Activated T-helper 1 cell treated with Interleukin-2 at 50 U/mL for 16 hours (primary cell): ENCODE measurements around the gene RCE1.
A peak's percentile ranks its signal among the peaks of the same experiment; 100 is the strongest.

Experiments
- DNase-seq: peaks from one replicate; pipeline ENCODE4 v3.0.0-alpha.2; 2020; ENCODE audit warnings: low read depth

RCE1 gene

DNA sequence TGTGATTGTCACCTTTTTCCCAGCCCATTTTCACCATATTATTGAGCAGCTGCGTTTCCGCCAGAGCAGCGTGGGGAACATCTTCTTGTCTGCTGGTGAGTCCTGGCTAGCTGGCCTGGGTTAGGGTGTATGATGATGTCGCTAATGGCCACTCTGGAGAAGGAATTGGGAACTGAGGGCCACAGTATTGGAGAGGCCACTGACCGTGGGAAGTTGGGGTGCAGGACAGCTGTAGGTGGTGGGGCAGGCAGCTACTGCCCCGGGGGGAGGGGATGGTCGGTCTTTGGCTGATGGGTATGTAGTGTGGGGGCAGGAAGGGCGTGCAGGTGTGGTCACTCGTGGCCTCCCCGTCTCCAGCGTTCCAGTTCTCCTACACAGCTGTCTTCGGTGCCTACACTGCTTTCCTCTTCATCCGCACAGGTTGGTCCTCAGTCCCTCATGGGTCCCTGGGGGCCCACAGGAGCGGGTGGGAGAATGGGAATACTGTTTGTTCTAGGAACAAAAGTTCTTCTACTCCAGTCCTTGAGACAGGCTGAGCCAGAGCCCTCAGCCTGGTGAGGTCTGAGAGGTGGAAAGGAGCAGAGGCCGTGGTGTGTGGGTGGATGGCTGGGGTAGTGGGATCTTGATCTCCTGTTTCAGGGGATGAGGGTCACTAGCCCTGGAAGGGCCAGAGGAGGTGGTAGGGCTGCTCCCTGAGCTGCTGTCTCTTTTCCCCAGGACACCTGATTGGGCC lies 2.1 kb downstream of the RCE1 start:
- no peak for DNase-seq

DNA sequence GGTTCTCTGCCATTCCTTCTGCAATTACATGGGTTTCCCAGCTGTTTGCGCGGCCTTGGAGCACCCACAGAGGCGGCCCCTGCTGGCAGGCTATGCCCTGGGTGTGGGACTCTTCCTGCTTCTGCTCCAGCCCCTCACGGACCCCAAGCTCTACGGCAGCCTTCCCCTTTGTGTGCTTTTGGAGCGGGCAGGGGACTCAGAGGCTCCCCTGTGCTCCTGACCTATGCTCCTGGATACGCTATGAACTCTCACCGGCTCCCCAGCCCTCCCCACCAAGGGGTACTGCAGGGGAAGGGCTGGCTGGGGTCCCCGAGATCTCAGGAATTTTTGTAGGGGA lies 2.6 kb downstream of the RCE1 start:
- DNase-seq = no peak

DNA sequence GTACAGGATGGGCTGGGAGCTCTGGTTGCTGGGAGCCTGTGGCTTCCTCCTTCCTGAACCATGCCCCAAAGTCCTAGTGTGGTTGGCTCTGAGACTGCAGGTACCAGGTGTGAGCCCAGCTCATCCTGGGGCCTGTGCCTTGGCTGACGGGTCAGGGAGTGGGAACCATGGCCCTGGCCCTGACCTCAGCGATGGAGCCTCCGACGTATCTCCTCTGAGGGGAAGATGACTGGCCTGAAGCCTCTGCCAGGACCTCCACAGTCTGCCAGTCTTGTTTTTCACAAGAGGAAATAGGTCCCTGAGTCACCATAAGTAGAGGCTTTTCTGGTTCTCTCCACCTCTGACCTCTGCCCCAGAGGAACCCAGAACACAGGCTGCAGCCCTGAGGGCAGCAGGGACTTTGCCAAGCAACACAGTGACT lies 3.4 kb downstream of the RCE1 start:
- no peak for DNase-seq

DNA sequence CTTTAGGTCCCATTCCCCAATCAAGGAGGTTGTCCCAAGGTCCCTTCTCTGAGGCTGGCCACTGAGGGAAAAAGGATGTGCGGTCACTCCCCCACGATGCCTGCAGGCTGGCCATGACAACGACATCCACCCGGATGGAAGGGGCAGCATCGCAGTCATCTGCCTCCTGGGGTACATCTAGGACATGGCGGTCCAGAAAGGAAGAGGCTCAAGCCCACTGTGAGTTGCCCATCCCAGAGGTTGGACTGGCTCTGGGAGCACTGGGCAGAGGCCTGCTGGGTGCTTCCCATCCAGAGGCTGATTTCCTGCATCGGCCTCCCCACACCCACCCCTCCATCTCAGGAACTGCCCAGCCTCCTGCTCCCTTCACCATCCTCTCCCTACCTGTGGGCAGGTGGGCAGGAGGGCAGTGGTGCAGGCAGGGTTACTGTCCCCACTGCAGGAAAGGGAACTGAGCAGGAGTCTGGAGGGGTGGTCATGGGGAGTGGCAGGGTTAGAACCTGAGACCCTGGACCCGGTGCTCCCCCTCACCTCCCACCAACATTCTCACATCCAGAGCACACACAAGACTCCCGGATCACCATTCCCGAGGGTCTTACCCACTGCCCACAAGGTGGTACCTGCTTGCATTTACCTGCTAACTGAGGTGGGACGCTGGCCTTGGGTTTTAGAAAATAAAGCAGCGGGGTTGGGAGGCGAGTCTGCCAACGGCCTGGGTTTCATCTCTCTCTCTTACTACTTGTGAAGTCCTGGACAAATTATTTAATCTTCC lies 4.4 kb downstream of the RCE1 start:
- no peak for DNase-seq

DNA sequence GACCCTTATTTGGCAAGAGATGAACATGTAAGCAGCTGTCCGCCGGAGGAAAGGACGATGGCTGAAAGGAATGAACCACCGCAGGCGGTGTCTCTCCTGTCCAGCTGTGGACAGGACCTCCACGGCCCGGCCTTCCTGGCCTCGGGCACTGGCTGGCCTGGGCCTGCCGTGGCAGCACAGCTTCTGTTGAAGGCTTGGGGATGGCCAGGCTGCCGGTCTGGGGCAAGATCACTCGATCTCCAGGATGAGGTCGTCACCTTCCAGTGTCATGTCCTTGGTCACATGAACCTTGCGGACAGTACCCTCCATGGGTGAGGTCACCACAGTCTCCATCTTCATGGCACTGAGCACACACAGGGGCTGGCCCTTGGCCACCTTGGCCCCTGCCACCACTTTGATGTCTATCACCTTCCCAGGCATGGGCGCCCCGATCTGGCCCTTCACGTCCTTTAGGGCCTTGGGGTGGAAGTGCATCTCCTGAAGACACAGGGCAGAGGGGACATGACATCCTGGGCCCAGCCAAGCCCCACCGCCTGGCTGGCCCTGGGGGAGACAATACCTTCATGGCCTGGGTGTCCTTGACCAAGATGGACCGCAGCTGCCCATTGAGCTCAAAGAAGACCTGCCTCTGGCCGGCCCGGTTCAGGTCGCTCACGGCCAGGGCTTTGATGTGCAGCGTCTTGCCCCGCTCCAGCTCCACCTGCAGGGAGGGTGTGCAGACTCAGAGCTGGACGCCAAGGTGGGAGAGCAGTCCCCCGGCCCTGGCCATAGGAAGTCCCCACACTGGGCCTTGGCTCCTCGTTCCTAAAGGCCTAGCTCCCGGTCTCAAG lies 5.6 kb downstream of the RCE1 start:
- DNase-seq = no peak

DNA sequence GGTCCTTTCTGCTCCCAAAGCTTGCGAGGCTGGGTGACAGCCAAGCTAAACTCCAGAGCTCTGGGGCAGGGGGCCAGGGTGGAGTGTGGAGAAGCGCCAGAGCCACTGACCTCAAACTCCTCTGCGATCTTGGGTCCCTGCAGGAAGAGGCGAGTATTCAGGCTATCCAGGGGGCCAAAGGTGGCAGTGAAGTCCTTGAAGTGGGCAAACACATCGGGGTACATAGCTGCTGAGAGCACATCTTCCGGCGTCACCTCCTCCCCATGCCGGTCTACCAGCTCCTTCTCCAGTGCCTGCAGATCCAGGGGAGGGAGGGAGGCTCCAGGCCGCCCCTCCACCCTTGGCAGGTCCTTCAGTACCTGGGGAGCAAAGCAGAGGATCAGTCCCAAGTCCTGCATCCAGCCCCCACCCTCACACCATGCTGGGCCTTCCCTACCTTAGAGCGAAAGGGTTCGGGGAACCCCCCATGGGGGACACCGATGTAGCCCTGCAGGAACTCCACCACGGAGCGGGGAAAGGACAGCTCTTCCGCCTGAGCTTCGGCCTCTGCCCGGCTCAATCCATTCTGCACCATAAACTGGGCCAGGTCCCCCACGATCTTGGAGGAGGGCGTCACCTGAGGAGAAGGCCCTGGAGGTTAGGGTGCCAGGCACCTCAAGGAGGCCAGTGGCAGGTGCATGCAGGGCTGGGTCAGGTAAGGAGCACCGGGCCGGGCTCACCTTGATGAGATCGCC lies 6.4 kb downstream of the RCE1 start:
- DNase-seq = no peak

DNA sequence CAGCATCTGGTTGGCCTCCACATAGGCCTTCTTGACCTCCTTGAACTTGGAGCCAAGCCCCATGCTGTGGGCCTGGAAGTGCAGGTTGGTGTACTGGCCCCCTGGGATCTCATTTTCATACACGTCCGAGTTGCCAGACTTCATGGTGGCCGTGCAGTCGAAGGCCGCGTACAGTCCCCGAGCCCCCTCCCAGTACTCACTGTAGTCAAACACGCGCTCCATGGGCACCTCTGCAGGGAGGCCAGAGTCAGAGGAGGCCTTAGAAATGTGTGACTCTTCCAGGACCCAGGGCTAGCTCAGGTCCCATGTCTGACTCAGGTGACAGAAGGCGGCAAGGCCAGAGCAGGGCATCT lies 7.0 kb downstream of the RCE1 start:
- no peak for DNase-seq

DNA sequence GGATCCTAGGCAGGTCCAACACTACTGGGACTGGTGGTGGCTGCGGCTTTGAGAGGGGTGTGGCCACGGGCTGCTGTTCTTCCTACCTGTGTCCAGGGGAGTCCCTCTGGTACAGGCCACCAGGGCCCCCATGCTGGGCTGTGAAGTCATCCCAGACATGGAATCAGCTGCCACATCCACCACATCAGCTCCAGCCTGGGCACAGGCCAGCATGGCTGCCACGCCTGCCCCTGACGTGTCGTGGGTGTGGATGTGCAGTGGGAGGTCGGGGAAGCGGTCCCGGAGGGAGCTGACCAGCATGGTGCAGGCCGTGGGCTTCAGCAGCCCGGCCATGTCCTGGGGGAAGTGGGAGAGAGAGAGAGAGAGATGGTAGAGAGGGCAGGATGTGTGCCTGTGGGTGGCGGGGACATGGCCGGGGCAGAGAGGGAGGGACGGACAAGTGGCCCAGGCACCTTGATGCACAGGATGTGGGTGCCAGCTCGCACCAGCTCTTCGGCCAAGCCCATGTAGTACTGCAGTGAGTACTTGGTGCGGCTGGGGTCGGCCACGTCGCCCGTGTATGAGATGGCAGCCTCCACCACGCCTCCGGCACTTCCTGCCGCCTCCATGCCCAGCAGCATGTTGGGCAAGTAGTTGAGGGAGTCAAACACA lies 7.5 kb downstream of the RCE1 start:
- DNase-seq = no peak

DNA sequence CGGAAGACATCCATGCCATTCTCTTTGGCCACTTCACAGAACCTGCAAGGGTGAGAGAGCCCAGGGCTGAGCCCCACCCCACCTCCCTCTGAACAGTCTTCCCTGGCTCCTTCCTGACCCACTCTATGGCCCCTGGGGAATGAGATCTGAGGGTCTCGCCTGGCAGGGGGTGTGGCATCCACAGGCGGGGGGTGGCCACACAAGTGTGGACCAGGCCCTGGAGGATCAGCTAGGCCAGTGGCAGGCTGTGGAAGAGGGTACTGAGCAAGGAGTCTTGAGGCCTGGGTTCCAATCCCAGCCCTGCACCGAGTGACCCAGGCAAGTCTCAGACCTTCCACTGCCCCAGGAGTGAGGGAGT lies 8.0 kb downstream of the RCE1 start:
- DNase-seq = no peak

DNA sequence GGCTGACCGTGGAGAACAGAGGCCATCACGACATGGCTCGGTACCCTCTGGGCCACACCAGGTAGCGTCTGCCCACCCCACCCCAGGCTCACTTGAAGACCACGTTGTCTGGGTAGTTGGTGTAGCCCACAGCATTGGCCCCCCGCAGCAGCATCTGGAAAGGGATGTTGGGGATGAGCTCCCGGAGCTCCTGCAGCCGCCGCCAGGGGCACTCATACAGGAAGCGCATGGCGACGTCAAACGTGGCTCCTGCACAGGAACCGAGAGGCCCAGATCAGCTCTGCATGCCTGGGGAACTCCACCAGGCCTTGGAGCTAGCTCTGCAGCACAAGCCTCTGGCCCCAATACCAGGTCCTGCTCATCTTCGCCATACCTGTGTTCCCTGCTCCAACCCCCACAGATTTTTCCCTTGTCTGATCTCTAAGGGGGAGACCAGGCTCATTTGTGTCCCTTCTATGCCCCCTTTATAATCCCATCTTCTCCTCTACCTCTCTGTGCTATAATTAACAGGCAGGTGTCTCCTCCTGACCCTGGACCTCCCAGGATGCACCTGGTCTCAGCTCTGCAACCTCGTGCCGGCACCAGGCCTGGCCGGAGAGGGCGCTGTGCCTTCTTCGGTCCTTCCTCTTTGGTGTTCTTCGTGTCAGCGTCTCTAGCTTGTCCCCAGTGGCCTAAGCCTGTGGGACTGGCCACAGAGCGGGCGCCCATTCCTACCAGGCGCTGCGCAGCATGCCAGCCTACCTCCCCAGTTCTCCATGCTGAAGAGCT lies 8.6 kb downstream of the RCE1 start:
- no peak for DNase-seq

DNA sequence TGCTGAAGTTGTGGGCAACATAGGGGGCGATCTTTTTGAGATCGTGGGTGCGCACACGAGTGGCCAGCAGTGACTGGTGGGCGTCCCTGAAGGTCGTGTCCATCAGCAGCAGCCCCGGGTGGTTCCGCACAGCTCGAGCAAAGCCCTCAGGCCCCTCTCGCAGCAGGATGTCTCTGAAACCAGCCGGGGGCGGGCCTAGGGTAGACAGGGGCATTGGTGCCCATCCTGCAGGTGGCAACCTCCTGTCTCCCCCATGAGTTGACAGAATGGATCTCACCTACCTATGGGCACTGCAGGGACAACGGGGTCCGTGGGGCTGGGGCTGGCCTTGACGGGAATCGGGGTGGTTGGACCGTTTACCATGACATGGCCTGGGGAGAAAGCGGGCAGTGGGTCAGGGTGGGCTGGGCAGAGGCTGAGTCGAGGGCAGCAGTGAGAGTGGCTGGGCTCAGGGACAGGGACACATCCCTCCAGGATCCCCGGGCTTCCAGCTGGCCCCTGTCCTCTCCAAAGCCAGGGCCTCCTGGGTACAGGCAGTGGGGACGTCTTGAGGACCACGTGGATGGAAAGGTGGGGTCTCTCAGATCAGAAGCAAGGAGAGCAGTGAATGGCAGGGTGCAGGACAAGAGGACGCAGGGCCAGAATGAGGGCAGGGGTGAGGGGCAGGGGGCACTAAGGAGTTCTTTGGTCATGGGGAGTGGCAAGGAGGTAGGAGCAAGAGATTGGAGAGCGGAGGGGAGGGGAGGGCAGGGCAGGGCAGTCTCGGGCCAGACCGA lies 9.4 kb downstream of the RCE1 start:
- no peak for DNase-seq

DNA sequence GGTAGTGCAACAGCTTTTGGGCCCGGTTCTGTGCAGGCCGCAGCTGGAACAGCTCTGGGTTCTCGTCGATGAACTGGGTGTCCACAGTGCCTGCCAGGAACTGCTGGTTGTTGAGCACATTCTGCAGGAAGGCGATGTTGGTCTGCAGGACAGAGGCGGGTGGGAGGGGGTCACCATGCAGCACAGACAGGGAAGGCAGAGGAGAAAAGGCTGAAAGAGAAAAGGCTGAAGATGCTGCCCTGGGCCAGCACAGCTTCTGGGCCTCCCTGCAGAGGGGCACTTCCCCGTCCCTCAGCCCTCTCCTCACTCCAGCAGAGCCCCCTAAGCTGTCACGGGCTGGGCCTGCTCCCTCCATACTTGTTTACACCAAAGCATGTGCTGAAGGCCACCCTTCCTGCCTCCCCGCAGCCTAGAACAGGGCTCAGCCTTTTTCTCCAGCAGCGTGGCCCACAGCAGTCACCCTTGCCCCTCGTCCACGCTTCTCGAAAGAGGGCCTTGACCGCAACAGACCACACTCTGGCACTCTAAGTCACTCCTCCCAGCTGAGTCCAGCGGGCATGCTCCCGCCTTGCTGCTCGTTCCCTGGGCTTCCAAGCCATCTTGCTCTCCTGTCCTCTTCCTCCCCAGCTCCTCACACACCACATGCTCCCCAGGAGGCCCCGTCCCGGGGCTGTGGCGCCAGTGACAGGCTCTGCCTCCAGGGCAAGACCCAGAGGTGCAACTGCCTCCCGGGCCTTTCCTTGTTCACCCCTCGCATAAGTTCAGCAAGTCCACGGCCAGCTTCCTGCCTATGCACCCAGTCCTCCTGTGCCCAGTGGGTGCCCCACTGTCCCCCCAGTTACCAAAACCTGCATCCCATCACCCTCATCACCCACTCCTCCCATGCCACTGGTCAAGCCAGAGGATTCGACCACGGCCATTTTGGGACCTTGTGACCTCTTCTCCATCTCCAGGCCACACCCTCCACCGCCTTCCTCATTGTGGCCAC lies 10.3 kb downstream of the RCE1 start:
- DNase-seq = no peak

DNA sequence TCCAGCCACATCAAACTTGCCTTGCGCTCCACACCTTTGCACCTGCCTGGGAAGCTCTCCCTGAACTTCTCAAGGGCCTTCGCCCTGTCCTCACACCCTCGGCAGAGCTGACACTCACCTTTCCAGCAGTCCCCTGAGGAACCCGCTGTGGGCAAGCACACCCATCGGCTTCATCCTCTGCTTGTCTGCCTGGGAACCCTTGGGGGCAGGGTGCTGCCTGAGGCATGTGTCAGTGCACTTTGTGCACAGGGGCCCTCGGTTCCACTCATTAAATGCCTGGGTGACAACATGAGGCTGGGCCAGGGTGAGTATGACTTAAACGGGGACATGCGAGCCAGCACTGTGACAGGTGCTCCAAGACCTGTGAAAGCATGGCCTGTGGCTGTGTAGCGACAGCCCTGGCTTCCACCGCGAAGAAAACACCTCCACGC lies 11.0 kb downstream of the RCE1 start:
- DNase-seq = no peak

DNA sequence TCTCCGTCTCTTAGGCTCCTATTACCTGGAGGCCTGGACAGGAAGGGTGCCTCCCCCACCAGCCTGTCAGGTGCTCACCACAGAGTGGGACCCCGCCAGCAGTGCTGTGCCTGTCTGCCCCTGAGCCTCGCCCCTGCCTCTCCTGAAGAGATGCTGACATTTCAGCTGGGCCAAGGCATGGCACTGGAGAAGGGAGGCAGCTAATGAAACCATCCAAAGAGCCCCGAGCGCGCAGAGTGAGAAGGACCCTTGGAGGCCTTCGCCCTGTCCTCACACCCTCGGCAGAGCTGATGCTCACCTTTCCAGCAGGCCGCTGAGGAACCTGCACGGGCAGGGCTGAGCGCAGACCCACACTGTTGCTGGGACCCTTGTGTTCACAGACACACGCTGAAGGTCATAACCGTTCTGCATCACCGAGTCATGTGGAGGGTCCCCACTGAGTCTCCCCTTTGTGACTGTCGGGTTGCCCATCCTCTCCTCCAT lies 11.5 kb downstream of the RCE1 start:
- DNase-seq = no peak

DNA sequence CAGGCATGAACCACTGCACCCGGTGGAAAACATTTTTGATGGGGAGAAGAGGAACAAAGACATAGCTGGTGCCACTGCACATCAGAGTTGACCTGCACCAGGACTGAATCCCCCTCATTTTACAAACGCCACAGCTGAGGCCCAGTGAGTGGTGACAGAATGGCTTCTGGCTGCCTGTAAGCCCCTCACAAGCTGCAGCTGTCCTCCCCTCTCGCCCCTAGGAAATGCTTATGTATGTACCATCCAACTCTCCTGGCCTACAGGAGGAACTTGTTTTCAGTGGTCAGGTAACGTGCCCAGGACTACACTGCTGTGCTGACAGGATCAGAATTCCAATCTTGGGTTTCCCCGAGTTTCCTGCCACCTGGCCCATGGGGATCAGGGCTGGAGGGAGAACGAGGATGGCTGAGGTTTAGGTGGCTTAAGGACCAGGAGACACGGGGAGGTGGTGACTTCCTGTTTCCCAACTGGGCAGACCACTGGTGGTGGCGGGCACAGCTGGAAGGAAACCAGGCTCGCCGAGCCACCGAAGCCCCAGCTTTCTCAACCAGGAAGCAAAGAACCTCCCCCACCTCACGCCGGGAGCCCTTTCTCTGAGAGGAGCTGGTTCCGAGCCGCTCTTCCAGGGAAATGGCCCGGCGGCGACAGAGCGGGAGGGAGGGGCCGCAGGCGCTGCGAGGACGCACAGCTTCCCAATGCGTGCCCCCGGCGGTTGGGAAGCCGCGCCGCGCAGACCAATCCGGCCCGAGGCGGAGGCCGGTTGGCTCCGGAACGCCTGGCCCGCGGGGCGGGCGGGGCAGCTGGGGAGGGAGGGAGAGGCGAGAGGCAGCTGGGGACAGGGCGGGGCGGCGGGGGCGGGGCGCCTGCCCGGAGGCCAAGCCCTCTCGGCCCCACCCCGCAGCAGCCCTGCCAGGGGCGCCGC lies 12.6 kb downstream of the RCE1 start:
- DNase-seq = peak; percentile 65

DNA sequence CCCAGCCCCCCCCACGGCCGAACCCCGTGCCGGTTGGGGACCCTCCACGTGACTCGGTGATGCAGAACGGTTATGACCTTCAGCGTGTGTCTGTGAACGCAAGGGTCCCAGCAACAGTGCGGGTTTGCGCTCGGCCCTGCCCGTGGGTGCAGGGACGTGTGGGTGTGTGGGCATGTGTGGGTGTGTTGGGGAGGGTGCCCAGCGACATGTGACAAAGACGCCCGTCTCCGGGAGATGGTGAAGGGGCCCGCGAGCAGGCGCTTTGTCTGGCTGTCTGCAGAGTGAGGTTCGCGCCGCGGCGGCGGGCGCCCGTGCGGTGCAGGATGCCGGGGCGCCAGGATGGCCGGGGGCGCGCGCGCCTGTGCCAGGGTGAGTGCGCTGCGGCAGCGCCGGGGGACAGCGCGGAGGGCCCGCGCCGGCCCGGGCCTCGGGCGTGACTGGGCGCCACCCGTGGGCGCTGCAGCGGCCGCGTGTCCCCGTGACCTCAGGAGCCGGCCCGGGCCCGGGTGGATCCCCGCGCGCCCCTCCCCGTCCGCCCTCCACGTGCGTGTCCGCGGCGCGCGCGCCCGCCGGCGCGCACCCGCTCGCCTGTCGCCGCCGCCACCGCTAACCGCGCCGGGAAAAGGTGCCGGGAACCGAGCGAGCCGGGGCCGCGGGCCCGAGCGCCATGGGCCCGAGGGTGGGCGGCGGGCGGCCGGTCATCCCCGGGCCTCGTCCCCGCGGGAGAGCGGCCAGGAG lies 13.4 kb downstream of the RCE1 start, which contains the start of gene LRFN4:
Gene LRFN4, plus strand, starts transcription at position 569 of the 738 bp plus-strand sequence. CDS start 681 bp downstream, outside the sequence.
- peak; percentile 38 for DNase-seq
